Vagina (tissue), 2 donors: ENCODE measurements around the gene PGP.

Experiments
- CTCF ChIP-seq, 3 experiments: fragments of 450-650 bp in 2 of 3; fragments of 200-600 bp in 1 of 3; sonication (generic) in 1 of 3; IDR thresholded peaks; one replicate each; pipeline ENCODE4 v1.5.1; 2017 to 2019; ENCODE audit warnings: antibody characterized with exemption in 3 of 3, mild to moderate bottlenecking in 2 of 3, moderate library complexity in 2 of 3
- POLR2A ChIP-seq, 2 donors: fragments of 450-650 bp; IDR thresholded peaks; one replicate each; pipeline ENCODE4 v1.6.1; 2017; ENCODE audit warnings: antibody characterized with exemption in 2 of 2, mild to moderate bottlenecking in 2 of 2, moderate library complexity in 2 of 2
- POLR2AphosphoS5 ChIP-seq, 2 donors: sonication (generic); formaldehyde crosslinking; IDR thresholded peaks; one replicate each; pipeline ENCODE4 v1.9.0; 2017; ENCODE audit warnings: antibody characterized with exemption in 2 of 2, mild to moderate bottlenecking in 2 of 2, low read depth in 1 of 2; ENCODE audit not compliant: insufficient read depth in 1 of 2

DNA sequence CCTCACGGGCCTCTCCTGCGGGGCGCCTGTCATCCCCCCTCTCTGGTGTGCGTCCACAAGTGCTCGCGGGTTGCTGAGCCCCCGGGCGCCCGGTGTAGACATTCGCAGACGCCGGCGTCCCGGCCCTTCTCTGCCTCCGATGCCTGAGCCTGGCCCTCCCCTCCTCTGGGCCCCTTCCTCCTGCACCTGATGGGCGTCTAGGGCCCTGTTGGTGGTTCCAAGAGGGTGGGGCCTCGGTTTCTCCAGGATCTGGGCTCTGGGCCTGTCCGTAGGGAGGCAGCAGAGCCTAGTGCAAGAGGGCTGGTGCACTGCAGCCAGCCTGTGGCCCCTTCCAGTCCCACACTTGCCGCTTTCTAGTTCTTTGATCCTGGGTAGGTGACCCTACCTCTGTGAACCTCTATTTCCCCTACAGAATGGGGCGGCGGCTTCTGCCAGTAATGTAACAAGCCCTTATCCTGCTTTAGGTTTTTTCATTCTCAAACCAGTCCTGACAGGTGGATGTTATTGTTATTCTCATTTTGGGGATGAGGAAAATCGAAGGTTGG lies 9.4 kb upstream of the PGP start:
- no peak for TF ChIP-seq CTCF (IDR thresholded peaks at IDR 0.05)
- TF ChIP-seq POLR2A (IDR thresholded peaks at IDR 0.05), result no peak
- TF ChIP-seq POLR2AphosphoS5 (IDR thresholded peaks at IDR 0.05; ENCODE audit: insufficient read depth in 1 of 2, low read depth in 1 of 2), result no peak
